WTC11 (cell line): ENCODE results near the gene DIDO1. TPM values are rescaled to one million over a fixed set of nuclear protein-coding genes. Genes with fewer than 3 reads are reported as not detected.

Source experiments
- ATAC-seq: fragments of 200-7000 bp; cut with Tn5 transposase; 2 replicates; pipeline ENCODE4 v1.10.0; 2021; ENCODE audit warnings: mild to moderate bottlenecking, moderate library complexity
- CTCF ChIA-PET: fragments of 300-600 bp; sonication (Branson Sonifier 250); formaldehyde crosslinking; loops from one replicate; lab custom pipeline; 2021; ENCODE audit warnings: antibody characterized with exemption; lab: Charles Lee
- POLR2A ChIA-PET: fragments of 350-600 bp; sonication (Branson Sonifier 250); formaldehyde crosslinking; loops from one replicate; lab custom pipeline; 2021; ENCODE audit warnings: antibody characterized with exemption; lab: Charles Lee
- DNase-seq: peaks from one replicate; pipeline ENCODE4 v3.0.0; 2021; ENCODE audit warnings: low spot score
- H3K27ac Mint-ChIP-seq: 2 replicates; pipeline ENCODE4 v1.8.0; 2021; ENCODE audit warnings: mixed read lengths
- H3K27me3 Mint-ChIP-seq: 2 replicates; pipeline ENCODE4 v1.8.0; 2021; ENCODE audit warnings: low read depth, mild to moderate bottlenecking, moderate library complexity, mixed read lengths
- H3K36me3 Mint-ChIP-seq: 2 replicates; pipeline ENCODE4 v1.8.0; 2021; ENCODE audit warnings: mixed read lengths
- H3K4me1 Mint-ChIP-seq: 2 replicates; pipeline ENCODE4 v1.8.0; 2022; ENCODE audit warnings: mixed read lengths
- H3K4me3 Mint-ChIP-seq: 2 replicates; pipeline ENCODE4 v1.8.0; 2021; ENCODE audit warnings: mild to moderate bottlenecking, moderate library complexity, mixed read lengths
- H3K9me3 Mint-ChIP-seq: 2 replicates; pipeline ENCODE4 v1.8.0; 2021; ENCODE audit warnings: mixed read lengths
- CREB1 ChIP-seq: sonication (generic); formaldehyde crosslinking; IDR thresholded peaks from 2 replicates; pipeline ENCODE4 v1.8.0; 2023; ENCODE audit warnings: mild to moderate bottlenecking, missing genetic modification reagents
- CREM ChIP-seq: sonication (generic); formaldehyde crosslinking; IDR thresholded peaks from 2 replicates; pipeline ENCODE4 v1.8.1; 2022; ENCODE audit warnings: mild to moderate bottlenecking, missing genetic modification reagents, moderate library complexity
- FOXK1 ChIP-seq: sonication (generic); formaldehyde crosslinking; IDR thresholded peaks from 2 replicates; pipeline ENCODE4 v1.8.0; 2022; ENCODE audit warnings: mild to moderate bottlenecking, moderate library complexity, missing genetic modification reagents
- SMAD3 ChIP-seq: sonication (generic); formaldehyde crosslinking; IDR thresholded peaks from 2 replicates; pipeline ENCODE4 v1.8.0; 2022; ENCODE audit warnings: missing genetic modification reagents, mild to moderate bottlenecking, borderline replicate concordance
- TEAD1 ChIP-seq: sonication (generic); formaldehyde crosslinking; IDR thresholded peaks from 2 replicates; pipeline ENCODE4 v1.8.0; 2022; ENCODE audit warnings: mild to moderate bottlenecking, missing genetic modification reagents
- ZNF396 ChIP-seq: fragments of 250-450 bp; sonication (Bioruptor Pico); IDR thresholded peaks from 2 replicates; pipeline ENCODE4 v1.8.0; 2021; ENCODE audit warnings: mild to moderate bottlenecking, moderate library complexity, borderline replicate concordance
- total RNA-seq: library from RNA; stranded (reverse); gene quantifications from 3 replicates; pipeline ENCODE4 v1.2.3, GENCODE V29; 2021
- TF ChIP-seq, protein P1 (sequence below): fragments of 250-450 bp; sonication (Bioruptor Pico); IDR thresholded peaks from 2 replicates; pipeline ENCODE4 v1.9.0; 2021; ENCODE audit warnings: mild to moderate bottlenecking, borderline replicate concordance
- TF ChIP-seq, protein P2 (sequence below): sonication (generic); formaldehyde crosslinking; IDR thresholded peaks from 2 replicates; pipeline ENCODE4 v1.8.1; 2022; ENCODE audit warnings: mild to moderate bottlenecking, missing genetic modification reagents, moderate library complexity, borderline replicate concordance
- TF ChIP-seq, protein P3 (sequence below): fragments of 250-450 bp; sonication (Bioruptor Pico); conservative IDR thresholded peaks from 2 replicates; pipeline ENCODE4 v1.9.0; 2021; ENCODE audit warnings: mild to moderate bottlenecking
- TF ChIP-seq, protein P4 (sequence below): sonication (generic); formaldehyde crosslinking; IDR thresholded peaks from 2 replicates; pipeline ENCODE4 v1.8.0; 2023; ENCODE audit warnings: missing genetic modification reagents, mild to moderate bottlenecking, borderline replicate concordance
- TF ChIP-seq, protein P5 (sequence below): fragments of 200-600 bp; IDR thresholded peaks from 2 replicates; pipeline ENCODE4 v1.8.0; 2022; ENCODE audit warnings: antibody characterized with exemption

DIDO1 gene
- total RNA-seq, 1 experiment from 2014 or later, result 87.3 TPM

DNA sequence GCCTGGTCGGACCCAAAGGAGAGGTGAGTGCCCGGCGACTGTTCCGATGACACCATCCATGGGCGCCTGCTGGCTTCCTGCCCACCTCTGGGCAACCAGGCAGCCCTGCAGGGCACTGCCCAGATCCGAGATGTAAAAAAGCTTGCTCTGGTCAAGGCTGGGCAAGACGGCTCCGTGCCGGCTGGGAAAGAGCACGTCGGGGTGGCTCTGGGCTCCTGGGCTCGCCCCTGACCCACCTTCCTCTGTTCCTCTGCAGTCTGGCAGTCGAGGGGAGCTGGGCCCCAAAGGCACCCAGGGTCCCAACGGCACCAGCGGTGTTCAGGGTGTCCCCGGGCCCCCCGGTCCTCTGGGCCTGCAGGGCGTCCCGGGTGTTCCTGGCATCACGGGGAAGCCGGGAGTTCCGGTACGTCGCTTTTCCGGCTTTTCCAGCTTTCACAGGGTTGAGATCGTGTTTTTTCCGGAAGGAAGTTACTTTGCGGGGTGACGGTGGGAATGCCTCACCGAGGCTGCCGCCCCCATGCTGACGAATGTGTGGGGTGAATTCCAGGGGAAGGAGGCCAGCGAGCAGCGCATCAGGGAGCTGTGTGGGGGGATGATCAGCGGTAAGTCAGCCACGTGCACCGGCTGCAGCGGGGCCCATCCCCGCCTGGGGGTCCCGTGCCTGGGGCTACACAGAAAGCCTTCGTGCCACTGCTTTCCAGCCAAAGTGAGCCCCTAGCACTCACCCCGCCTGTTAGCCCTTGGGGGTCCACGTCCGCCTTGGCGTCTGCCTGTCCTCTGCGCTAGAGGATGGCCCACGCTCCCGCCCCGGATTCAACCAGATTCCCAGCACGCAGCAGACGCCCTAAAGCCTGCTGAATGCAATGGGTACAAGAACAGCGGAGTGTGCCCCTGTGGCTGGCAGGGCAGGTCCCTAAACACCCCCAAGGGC, 90.1 kb downstream of the DIDO1 start:
- CTCF ChIA-PET, result interaction anchor here (0.6 to 1.2 kb wide), 2 partner anchors 11 to 13 kb away, joined by 3 to 6 read pairs; no protein-coding TSS in a partner anchor
- no peaks in the 10 kb centered on the region for H3K27me3 Mint-ChIP-seq
- no peak overlapping the region for H3K4me3 Mint-ChIP-seq
- peaks cover 17% of the 10 kb centered on the region for H3K36me3 Mint-ChIP-seq
- ATAC-seq, result no peak
- POLR2A ChIA-PET, result no interaction called here
- H3K4me1 Mint-ChIP-seq, result peaks cover 19% of the 10 kb centered on the region
- TF ChIP-seq, protein P1, sequence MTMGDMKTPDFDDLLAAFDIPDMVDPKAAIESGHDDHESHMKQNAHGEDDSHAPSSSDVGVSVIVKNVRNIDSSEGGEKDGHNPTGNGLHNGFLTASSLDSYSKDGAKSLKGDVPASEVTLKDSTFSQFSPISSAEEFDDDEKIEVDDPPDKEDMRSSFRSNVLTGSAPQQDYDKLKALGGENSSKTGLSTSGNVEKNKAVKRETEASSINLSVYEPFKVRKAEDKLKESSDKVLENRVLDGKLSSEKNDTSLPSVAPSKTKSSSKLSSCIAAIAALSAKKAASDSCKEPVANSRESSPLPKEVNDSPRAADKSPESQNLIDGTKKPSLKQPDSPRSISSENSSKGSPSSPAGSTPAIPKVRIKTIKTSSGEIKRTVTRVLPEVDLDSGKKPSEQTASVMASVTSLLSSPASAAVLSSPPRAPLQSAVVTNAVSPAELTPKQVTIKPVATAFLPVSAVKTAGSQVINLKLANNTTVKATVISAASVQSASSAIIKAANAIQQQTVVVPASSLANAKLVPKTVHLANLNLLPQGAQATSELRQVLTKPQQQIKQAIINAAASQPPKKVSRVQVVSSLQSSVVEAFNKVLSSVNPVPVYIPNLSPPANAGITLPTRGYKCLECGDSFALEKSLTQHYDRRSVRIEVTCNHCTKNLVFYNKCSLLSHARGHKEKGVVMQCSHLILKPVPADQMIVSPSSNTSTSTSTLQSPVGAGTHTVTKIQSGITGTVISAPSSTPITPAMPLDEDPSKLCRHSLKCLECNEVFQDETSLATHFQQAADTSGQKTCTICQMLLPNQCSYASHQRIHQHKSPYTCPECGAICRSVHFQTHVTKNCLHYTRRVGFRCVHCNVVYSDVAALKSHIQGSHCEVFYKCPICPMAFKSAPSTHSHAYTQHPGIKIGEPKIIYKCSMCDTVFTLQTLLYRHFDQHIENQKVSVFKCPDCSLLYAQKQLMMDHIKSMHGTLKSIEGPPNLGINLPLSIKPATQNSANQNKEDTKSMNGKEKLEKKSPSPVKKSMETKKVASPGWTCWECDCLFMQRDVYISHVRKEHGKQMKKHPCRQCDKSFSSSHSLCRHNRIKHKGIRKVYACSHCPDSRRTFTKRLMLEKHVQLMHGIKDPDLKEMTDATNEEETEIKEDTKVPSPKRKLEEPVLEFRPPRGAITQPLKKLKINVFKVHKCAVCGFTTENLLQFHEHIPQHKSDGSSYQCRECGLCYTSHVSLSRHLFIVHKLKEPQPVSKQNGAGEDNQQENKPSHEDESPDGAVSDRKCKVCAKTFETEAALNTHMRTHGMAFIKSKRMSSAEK (CRISPR knock-in tag), result no peak
- TF ChIP-seq, all 79 proteins: peak for 0
- Mint-ChIP-seq H3K27ac (no peak overlapping the region; the same call in 1 of the 2 replicates), H3K9me3 (no peaks in the 10 kb centered on the region)
- no peak for DNase-seq

DNA sequence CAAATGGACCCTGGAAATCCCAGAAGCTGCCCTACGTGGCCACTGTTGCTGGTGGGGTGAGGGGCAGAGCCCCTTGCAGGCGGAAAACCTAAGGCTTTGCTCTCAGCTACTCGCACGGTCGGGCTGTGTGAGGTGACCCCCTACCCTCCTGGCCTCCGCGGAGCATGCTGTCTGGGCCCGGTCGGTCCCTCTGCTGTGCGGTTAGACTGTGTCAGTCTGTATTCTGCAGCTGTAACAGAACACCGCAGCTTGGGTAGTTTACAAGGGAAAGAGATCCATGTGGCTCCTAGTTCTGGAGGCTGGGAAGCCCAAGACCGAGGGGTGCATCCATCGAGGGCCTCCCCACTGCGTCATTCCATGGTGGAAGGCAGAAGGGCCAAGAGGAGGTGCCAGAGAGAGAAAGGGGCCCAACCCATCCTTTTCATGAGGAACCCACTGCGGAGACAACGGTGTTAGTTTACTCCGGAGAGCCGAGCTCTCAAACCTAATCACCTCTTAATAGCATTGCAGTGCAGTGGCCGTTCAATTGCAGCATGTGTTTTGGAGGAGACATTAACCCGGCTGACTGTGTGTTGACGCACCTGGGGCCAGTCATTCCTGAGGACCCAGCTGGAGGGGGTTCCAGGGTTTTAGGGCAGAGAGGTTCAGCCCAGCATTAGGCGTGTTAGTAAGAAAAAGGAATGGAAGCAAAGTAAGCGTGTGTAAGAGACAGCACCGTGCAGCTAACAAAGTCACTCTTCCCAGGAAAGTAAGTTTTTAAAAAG, 91.2 kb downstream of the DIDO1 start:
- peak overlapping the region; percentile 80; the same call in 1 of the 2 replicates for H3K27ac Mint-ChIP-seq
- peaks cover 17% of the 10 kb centered on the region for H3K36me3 Mint-ChIP-seq
- ChIA-PET CTCF (interaction anchor here (0.6 to 1.2 kb wide), 3 partner anchors 11 to 13 kb away, joined by 3 read pairs; no protein-coding TSS in a partner anchor), POLR2A (no interaction called here)
- no peaks in the 10 kb centered on the region for H3K27me3 Mint-ChIP-seq
- peaks cover 19% of the 10 kb centered on the region for H3K4me1 Mint-ChIP-seq
- H3K4me3 Mint-ChIP-seq, result no peak overlapping the region
- ATAC-seq, result no peak
- no peak for DNase-seq
- no peaks in the 10 kb centered on the region for H3K9me3 Mint-ChIP-seq
- TF ChIP-seq SMAD3 (CRISPR knock-in tag), result no peak
- TF ChIP-seq, protein P2, sequence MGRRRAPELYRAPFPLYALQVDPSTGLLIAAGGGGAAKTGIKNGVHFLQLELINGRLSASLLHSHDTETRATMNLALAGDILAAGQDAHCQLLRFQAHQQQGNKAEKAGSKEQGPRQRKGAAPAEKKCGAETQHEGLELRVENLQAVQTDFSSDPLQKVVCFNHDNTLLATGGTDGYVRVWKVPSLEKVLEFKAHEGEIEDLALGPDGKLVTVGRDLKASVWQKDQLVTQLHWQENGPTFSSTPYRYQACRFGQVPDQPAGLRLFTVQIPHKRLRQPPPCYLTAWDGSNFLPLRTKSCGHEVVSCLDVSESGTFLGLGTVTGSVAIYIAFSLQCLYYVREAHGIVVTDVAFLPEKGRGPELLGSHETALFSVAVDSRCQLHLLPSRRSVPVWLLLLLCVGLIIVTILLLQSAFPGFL, result no peak
- TF ChIP-seq FOXK1 (CRISPR knock-in tag), result no peak
- TF ChIP-seq CREM (CRISPR knock-in tag), result no peak
- TF ChIP-seq, protein P3, sequence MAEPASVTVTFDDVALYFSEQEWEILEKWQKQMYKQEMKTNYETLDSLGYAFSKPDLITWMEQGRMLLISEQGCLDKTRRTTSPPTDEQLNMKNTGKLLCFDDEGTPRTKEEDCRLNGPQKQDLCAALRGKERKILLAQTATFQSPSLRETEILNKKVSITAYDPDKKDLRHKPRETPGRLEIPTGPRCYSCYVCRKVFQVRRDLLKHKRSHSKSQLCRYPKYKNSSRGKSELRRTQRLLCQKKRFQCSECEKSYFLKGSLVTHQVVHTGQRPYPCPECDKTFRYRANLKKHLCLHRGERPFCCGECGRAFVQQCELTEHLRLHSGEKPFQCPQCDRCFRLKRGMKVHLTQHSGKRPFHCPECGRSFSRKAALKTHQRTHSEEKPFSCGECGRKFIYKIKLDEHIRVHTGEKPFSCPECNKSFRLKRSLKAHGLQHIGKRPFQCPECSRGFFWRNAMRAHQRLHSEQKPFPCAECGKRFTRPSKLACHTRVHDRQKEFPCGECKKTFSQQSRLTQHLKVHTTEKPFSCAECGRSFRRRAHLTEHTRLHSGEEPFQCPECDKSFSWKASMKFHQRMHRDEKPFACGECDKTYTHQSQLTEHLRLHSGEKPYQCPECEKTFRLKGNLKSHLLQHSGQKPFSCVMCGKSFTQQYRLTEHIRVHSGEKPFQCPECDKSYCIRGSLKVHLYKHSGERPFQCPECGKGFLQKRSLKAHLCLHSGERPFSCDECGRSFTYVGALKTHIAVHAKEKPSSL (CRISPR knock-in tag), result no peak
- TF ChIP-seq, protein P4, sequence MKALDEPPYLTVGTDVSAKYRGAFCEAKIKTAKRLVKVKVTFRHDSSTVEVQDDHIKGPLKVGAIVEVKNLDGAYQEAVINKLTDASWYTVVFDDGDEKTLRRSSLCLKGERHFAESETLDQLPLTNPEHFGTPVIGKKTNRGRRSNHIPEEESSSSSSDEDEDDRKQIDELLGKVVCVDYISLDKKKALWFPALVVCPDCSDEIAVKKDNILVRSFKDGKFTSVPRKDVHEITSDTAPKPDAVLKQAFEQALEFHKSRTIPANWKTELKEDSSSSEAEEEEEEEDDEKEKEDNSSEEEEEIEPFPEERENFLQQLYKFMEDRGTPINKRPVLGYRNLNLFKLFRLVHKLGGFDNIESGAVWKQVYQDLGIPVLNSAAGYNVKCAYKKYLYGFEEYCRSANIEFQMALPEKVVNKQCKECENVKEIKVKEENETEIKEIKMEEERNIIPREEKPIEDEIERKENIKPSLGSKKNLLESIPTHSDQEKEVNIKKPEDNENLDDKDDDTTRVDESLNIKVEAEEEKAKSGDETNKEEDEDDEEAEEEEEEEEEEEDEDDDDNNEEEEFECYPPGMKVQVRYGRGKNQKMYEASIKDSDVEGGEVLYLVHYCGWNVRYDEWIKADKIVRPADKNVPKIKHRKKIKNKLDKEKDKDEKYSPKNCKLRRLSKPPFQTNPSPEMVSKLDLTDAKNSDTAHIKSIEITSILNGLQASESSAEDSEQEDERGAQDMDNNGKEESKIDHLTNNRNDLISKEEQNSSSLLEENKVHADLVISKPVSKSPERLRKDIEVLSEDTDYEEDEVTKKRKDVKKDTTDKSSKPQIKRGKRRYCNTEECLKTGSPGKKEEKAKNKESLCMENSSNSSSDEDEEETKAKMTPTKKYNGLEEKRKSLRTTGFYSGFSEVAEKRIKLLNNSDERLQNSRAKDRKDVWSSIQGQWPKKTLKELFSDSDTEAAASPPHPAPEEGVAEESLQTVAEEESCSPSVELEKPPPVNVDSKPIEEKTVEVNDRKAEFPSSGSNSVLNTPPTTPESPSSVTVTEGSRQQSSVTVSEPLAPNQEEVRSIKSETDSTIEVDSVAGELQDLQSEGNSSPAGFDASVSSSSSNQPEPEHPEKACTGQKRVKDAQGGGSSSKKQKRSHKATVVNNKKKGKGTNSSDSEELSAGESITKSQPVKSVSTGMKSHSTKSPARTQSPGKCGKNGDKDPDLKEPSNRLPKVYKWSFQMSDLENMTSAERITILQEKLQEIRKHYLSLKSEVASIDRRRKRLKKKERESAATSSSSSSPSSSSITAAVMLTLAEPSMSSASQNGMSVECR (CRISPR knock-in tag), result no peak
- TF ChIP-seq TEAD1 (CRISPR knock-in tag), result no peak
- TF ChIP-seq, protein P5, sequence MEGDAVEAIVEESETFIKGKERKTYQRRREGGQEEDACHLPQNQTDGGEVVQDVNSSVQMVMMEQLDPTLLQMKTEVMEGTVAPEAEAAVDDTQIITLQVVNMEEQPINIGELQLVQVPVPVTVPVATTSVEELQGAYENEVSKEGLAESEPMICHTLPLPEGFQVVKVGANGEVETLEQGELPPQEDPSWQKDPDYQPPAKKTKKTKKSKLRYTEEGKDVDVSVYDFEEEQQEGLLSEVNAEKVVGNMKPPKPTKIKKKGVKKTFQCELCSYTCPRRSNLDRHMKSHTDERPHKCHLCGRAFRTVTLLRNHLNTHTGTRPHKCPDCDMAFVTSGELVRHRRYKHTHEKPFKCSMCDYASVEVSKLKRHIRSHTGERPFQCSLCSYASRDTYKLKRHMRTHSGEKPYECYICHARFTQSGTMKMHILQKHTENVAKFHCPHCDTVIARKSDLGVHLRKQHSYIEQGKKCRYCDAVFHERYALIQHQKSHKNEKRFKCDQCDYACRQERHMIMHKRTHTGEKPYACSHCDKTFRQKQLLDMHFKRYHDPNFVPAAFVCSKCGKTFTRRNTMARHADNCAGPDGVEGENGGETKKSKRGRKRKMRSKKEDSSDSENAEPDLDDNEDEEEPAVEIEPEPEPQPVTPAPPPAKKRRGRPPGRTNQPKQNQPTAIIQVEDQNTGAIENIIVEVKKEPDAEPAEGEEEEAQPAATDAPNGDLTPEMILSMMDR, result no peak
- TF ChIP-seq ZNF396 (CRISPR knock-in tag), result no peak
- no peak for TF ChIP-seq CREB1
- TF ChIP-seq, protein P1 (CRISPR knock-in tag), result no peak
